Keratinocyte (primary cell): ENCODE measurements around the gene VPS9D1.

Experiments used
- EZH2 ChIP-seq: IDR thresholded peaks from one replicate; pipeline ENCODE4 v1.6.1; 2012; ENCODE audit warnings: inconsistent platforms, mild to moderate bottlenecking, low read length, moderate library complexity
- TF ChIP-seq, protein P1 (sequence below), 3 experiments: IDR thresholded peaks in 1 of 3; conservative IDR thresholded peaks in 1 of 3; optimal IDR thresholded peaks in 1 of 3; 2 replicates in 2 of 3; 3 replicates in 1 of 3; pipeline versions ENCODE3 to v1.5.1; 2011; ENCODE audit warnings: low read length in 3 of 3, mild to moderate bottlenecking in 3 of 3, moderate library complexity in 2 of 3, control low read depth in 1 of 3, inconsistent platforms in 1 of 3; ENCODE audit not compliant: insufficient read depth in 2 of 3; ENCODE audit errors: extremely low read depth in 1 of 3

DNA sequence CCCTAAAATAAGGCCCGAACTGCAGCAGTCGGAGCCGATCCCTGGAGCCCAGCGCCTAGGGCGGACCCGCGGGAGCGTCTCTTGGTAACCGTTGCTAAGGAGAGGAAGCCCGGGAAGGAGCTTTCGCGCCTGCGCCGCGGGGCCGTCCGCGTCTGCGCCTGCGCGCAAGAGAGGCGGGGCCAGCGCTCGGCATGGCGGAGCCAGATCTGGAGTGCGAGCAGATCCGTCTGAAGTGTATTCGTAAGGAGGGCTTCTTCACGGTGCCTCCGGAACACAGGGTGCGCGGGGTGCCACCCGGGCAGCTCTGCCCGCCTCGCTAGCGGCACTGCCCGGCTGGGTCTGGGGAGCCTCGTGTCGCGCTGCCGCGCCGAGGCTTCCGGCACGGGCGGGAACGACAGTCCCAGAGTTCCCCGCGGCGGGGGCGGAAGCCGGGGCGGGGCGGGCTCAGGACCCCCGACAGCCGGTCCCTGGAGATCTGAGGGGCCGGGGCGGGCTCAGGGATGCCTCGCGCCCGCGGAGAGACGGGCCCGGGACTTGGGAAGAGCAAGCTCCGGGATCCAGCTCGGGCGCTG lies 34.1 kb downstream of the VPS9D1 start, which contains the start of gene CDK10:
- no peak for TF ChIP-seq EZH2
- TF ChIP-seq, protein P1, sequence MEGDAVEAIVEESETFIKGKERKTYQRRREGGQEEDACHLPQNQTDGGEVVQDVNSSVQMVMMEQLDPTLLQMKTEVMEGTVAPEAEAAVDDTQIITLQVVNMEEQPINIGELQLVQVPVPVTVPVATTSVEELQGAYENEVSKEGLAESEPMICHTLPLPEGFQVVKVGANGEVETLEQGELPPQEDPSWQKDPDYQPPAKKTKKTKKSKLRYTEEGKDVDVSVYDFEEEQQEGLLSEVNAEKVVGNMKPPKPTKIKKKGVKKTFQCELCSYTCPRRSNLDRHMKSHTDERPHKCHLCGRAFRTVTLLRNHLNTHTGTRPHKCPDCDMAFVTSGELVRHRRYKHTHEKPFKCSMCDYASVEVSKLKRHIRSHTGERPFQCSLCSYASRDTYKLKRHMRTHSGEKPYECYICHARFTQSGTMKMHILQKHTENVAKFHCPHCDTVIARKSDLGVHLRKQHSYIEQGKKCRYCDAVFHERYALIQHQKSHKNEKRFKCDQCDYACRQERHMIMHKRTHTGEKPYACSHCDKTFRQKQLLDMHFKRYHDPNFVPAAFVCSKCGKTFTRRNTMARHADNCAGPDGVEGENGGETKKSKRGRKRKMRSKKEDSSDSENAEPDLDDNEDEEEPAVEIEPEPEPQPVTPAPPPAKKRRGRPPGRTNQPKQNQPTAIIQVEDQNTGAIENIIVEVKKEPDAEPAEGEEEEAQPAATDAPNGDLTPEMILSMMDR (optimal IDR thresholded peaks at IDR 0.05 in 1 of 3, IDR thresholded peaks at IDR 0.05 in 1 of 3, conservative IDR thresholded peaks at IDR 0.05 in 1 of 3; ENCODE audit: extremely low read depth in 1 of 3, insufficient read depth in 2 of 3, low read length in 3 of 3), result no peak
